ENCODE measurements around the gene ANXA2R.
"Not testable (repeated sequence)": the region's sequence is repeated elsewhere in the genome, so short reads cannot be mapped to it uniquely, and the experiment has no call there.

ANXA2R gene

GRCh38 chr5:43036856-43037635, 3.1 kb downstream of the ANXA2R start:
- H3K4me3 ChIP-seq (replicated peaks; ENCODE audit: low read depth, low read length) = peak overlapping the region; percentile 28
- no peak for TF ChIP-seq CTCF (IDR thresholded peaks at IDR 0.05; ENCODE audit: low read depth, low read length, missing control alignments)
- no peak for DNase-seq (ENCODE audit: extremely low read depth, low read depth)

GRCh38 chr5:43036409-43036808, 3.7 kb downstream of the ANXA2R start:
- no peak overlapping the region for H3K4me3 ChIP-seq (replicated peaks; ENCODE audit: low read depth, low read length)
- no peak for TF ChIP-seq CTCF (IDR thresholded peaks at IDR 0.05; ENCODE audit: low read depth, low read length, missing control alignments)
- DNase-seq (ENCODE audit: extremely low read depth, low read depth) = no peak

GRCh38 chr5:43034591-43034968, 5.5 kb downstream of the ANXA2R start:
- no peak for DNase-seq (ENCODE audit: extremely low read depth, low read depth)
- TF ChIP-seq CTCF (IDR thresholded peaks at IDR 0.05; ENCODE audit: low read depth, low read length, missing control alignments) = no peak
- peak overlapping the region; percentile 34 for H3K4me3 ChIP-seq (replicated peaks; ENCODE audit: low read depth, low read length)

- no peak for TF ChIP-seq CTCF (IDR thresholded peaks at IDR 0.05; ENCODE audit: low read depth, low read length, missing control alignments)
- H3K4me3 ChIP-seq (replicated peaks; ENCODE audit: low read depth, low read length) = peak overlapping the region; percentile 34
- no peak for DNase-seq (ENCODE audit: extremely low read depth, low read depth)
Observed at GRCh38 chr5:43033841-43034590, 6.1 kb downstream of the ANXA2R start.

- TF ChIP-seq CTCF (IDR thresholded peaks at IDR 0.05; ENCODE audit: low read depth, low read length, missing control alignments) = no peak
- no peak for DNase-seq (ENCODE audit: extremely low read depth, low read depth)
- H3K4me3 ChIP-seq (replicated peaks; ENCODE audit: low read depth, low read length) = no peak overlapping the region
Observed at GRCh38 chr5:43027054-43027785, 12.9 kb downstream of the ANXA2R start.

- not testable (repeated sequence) for DNase-seq (ENCODE audit: extremely low read depth, low read depth); H3K4me3 ChIP-seq (replicated peaks; ENCODE audit: low read depth, low read length)
Observed at GRCh38 chr5:43025184-43025950, 14.8 kb downstream of the ANXA2R start.
